ENCODE results near the gene PANX3. TPM values are rescaled to one million over a fixed set of nuclear protein-coding genes. Genes with fewer than 3 reads are reported as not detected.

The PANX3 gene
- polyA plus RNA-seq, 2 of the 4 experiments (the other 2 are of a cell fraction) = not detected

DNA sequence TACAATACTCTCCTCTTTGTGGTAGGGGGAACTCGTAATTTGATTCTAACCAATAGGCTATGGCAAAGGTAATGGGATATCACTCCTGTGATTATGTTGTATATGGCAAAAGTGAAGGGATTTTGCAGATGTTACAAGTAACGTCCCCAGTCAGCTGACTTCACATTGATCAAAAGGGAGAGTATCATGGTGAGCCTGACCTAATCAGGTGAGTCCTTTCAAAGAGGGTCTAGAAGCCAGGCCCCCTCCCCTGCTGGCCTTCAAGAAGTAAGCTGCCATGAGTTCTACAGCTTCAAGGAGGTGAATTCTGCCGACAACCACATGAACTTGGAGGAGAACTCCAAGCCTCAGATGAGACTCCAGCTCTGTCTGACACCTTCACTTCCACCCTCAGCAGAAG lies 31.4 kb downstream of the PANX3 start:
- ChIA-PET POLR2A (no interaction called here), CTCF (interaction anchor here (1.2 to 4.9 kb wide), 5 partner anchors 11 to 224 kb away, joined by 3 to 32 read pairs (median 4); partner anchors contain the start of gene TBRG1)
- no peak overlapping the region for H3K4me2 ChIP-seq
- TF ChIP-seq CHD4 (IDR thresholded peaks at IDR 0.05; ENCODE audit: borderline replicate concordance) = no peak
- no peak for TF ChIP-seq RFX5 (IDR thresholded peaks at IDR 0.05)
- TF ChIP-seq PHF8 (IDR thresholded peaks at IDR 0.05; ENCODE audit: borderline replicate concordance, low read depth) = no peak
- no peak for TF ChIP-seq SMC3 (IDR thresholded peaks at IDR 0.05)
- TF ChIP-seq RNF2 (IDR thresholded peaks at IDR 0.05; ENCODE audit: borderline replicate concordance, low read depth) = no peak
- TF ChIP-seq, protein P1, sequence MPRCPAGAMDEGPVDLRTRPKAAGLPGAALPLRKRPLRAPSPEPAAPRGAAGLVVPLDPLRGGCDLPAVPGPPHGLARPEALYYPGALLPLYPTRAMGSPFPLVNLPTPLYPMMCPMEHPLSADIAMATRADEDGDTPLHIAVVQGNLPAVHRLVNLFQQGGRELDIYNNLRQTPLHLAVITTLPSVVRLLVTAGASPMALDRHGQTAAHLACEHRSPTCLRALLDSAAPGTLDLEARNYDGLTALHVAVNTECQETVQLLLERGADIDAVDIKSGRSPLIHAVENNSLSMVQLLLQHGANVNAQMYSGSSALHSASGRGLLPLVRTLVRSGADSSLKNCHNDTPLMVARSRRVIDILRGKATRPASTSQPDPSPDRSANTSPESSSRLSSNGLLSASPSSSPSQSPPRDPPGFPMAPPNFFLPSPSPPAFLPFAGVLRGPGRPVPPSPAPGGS (IDR thresholded peaks at IDR 0.05) = no peak
- TF ChIP-seq ZNF302 (CRISPR knock-in tag; IDR thresholded peaks at IDR 0.05) = no peak
- TF ChIP-seq EHF (CRISPR knock-in tag; IDR thresholded peaks at IDR 0.05) = no peak
- TF ChIP-seq TP53 (CRISPR knock-in tag; IDR thresholded peaks at IDR 0.05) = no peak
- no peak for TF ChIP-seq MAZ (IDR thresholded peaks at IDR 0.05; ENCODE audit: borderline replicate concordance, low read depth, low read length)
- TF ChIP-seq NPAS2 (CRISPR knock-in tag; IDR thresholded peaks at IDR 0.05; ENCODE audit: borderline replicate concordance) = no peak
- TF ChIP-seq RCOR1 (IDR thresholded peaks at IDR 0.05; ENCODE audit: low read depth, low read length) = no peak
- TF ChIP-seq ESRRA (IDR thresholded peaks at IDR 0.05; ENCODE audit: borderline replicate concordance, low read length) = no peak
- TF ChIP-seq, protein P2, sequence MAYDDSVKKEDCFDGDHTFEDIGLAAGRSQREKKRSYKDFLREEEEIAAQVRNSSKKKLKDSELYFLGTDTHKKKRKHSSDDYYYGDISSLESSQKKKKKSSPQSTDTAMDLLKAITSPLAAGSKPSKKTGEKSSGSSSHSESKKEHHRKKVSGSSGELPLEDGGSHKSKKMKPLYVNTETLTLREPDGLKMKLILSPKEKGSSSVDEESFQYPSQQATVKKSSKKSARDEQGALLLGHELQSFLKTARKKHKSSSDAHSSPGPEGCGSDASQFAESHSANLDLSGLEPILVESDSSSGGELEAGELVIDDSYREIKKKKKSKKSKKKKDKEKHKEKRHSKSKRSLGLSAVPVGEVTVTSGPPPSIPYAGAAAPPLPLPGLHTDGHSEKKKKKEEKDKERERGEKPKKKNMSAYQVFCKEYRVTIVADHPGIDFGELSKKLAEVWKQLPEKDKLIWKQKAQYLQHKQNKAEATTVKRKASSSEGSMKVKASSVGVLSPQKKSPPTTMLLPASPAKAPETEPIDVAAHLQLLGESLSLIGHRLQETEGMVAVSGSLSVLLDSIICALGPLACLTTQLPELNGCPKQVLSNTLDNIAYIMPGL (CRISPR knock-in tag; IDR thresholded peaks at IDR 0.05; ENCODE audit: borderline replicate concordance) = no peak
- TF ChIP-seq, protein P3, sequence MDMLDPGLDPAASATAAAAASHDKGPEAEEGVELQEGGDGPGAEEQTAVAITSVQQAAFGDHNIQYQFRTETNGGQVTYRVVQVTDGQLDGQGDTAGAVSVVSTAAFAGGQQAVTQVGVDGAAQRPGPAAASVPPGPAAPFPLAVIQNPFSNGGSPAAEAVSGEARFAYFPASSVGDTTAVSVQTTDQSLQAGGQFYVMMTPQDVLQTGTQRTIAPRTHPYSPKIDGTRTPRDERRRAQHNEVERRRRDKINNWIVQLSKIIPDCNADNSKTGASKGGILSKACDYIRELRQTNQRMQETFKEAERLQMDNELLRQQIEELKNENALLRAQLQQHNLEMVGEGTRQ (IDR thresholded peaks at IDR 0.05) = no peak
- TF ChIP-seq CEBPB (IDR thresholded peaks at IDR 0.05) = no peak
- no peak for FAIRE-seq
- H3K27ac ChIP-seq = no peak overlapping the region
- H3K4me3 ChIP-seq = no peak overlapping the region
- no peaks in the 10 kb centered on the region for H3K4me1 ChIP-seq
- WGBS (ENCODE audit: missing lambda C conversion rate) = 89% methylated on average over 2 of the region's 3 CpGs
- ATAC-seq = no peak
- no peaks in the 10 kb centered on the region for H3K9me3 ChIP-seq
- no peak for DNase-seq (ENCODE audit: low read depth in 1 of 2, low spot score in 1 of 2)

DNA sequence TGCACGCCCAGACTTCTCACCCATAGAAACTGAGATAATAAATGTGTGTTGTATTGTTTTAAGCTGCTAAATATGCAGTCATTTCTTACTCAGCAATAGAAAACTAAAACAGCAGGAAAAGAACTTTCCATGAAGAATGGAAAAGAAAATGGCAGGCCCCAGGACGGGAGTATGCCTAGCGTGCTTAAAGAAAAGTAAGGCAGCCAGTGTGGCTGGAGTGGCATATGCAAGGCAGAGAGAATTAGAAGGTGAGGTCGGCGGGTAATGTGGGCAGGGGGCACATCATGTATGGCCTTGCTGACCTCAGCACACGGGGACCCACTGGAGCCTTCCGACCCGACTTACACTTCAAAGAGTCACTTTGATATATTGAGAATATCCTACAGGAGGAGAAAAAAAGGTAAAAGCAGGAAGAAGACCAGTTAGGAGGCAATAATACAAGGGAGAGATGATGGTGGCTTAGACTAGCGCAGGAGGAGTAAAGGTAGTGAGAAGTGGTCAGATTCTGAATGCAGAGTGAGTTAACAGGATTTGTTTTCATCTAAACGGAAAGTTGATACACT lies 31.9 kb downstream of the PANX3 start:
- TF ChIP-seq FOSL2 (IDR thresholded peaks at IDR 0.05) (no peak), FOSL2 (CRISPR knock-in tag; IDR thresholded peaks at IDR 0.05) (no peak), NFE2L2 (conservative IDR thresholded peaks at IDR 0.05; ENCODE audit: low read length) (no peak), POLR2A (IDR thresholded peaks at IDR 0.05; ENCODE audit: low read length) (no peak), RCOR1 (IDR thresholded peaks at IDR 0.05; ENCODE audit: low read depth, low read length) (no peak), TFCP2L1 (CRISPR knock-in tag; IDR thresholded peaks at IDR 0.05) (no peak)
- TF ChIP-seq, protein P3 (IDR thresholded peaks at IDR 0.05) = no peak
- TF ChIP-seq, protein P4, sequence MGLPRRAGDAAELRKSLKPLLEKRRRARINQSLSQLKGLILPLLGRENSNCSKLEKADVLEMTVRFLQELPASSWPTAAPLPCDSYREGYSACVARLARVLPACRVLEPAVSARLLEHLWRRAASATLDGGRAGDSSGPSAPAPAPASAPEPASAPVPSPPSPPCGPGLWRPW (IDR thresholded peaks at IDR 0.05) = no peak
- TF ChIP-seq, protein P5, sequence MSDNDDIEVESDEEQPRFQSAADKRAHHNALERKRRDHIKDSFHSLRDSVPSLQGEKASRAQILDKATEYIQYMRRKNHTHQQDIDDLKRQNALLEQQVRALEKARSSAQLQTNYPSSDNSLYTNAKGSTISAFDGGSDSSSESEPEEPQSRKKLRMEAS (IDR thresholded peaks at IDR 0.05) = no peak
- POLR2A ChIA-PET = interaction anchor here (0.6 kb wide), 1 partner anchor 16 kb away, joined by 7 read pairs; no protein-coding TSS in a partner anchor
- no peak overlapping the region for H3K27ac ChIP-seq
- CTCF ChIA-PET = interaction anchor here (1.3 to 4.9 kb wide), 5 partner anchors 11 to 223 kb away, joined by 4 to 32 read pairs (median 6); partner anchors contain the start of gene TBRG1
- H3K4me1 ChIP-seq = no peaks in the 10 kb centered on the region
- ATAC-seq (no peak), DNase-seq (ENCODE audit: low read depth in 1 of 2, low spot score in 1 of 2) (no peak), FAIRE-seq (no peak)
- H3K4me3 ChIP-seq = no peak overlapping the region
- no peak overlapping the region for H3K4me2 ChIP-seq
- WGBS (ENCODE audit: missing lambda C conversion rate) = 87% methylated on average over 10 of the region's 10 CpGs
- H3K9me3 ChIP-seq = no peaks in the 10 kb centered on the region
